Body of pancreas (tissue), 4 donors: ENCODE measurements around the gene TBC1D20.

Experiments used
- CTCF ChIP-seq, 7 experiments: fragments of 450-650 bp in 4 of 7; fragments of 200-600 bp in 3 of 7; sonication (generic) in 3 of 7; IDR thresholded peaks; one replicate each; pipeline ENCODE4 v1.5.1; 2016 to 2019; ENCODE audit warnings: antibody characterized with exemption in 7 of 7
- POLR2A ChIP-seq, 3 donors: fragments of 450-650 bp; IDR thresholded peaks; one replicate each; pipeline ENCODE4 v1.6.1; 2016; ENCODE audit warnings: antibody characterized with exemption in 3 of 3, mild to moderate bottlenecking in 2 of 3

GRCh38 chr20:427401-427800 lies 34.9 kb downstream of the TBC1D20 start:
- TF ChIP-seq CTCF (IDR thresholded peaks at IDR 0.05) (no peak), POLR2A (IDR thresholded peaks at IDR 0.05) (no peak)
